GM18861 (cell line): ENCODE results near the gene SLAIN2.

Source experiments
- ATAC-seq: cut with Tn5 transposase; IDR thresholded peaks from one replicate; pipeline ENCODE4 v1.9.1; 2021; ENCODE audit not compliant: unreplicated experiment

Gene SLAIN2

GRCh38 chr4:48369248-48369647 is 27.9 kb downstream of the SLAIN2 start:
- no peak for ATAC-seq

GRCh38 chr4:48369771-48370170 is 28.4 kb downstream of the SLAIN2 start:
- no peak for ATAC-seq

- ATAC-seq = peak; percentile 52
Measured at GRCh38 chr4:48370260-48371134, 29.2 kb downstream of the SLAIN2 start.

DNA sequence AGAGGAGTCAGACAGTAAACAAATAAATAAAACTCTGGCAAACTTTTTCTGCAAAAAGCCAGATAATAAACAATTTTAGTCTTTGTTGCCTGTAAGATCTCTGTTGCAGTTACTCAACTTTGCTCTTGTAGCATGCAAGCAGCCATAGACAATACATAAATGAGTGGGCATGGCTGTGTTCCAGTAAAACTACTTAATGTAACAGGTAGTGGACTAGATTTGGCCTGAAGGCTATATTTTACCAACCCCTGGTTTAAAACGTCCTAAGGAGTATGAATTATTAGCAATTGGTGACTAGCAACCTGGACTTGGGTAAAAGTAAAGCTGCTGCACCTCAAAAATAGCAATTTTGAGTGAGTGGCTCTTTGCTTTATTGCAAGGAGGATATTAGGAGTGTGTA is 30.9 kb downstream of the SLAIN2 start:
- no peak for ATAC-seq

DNA sequence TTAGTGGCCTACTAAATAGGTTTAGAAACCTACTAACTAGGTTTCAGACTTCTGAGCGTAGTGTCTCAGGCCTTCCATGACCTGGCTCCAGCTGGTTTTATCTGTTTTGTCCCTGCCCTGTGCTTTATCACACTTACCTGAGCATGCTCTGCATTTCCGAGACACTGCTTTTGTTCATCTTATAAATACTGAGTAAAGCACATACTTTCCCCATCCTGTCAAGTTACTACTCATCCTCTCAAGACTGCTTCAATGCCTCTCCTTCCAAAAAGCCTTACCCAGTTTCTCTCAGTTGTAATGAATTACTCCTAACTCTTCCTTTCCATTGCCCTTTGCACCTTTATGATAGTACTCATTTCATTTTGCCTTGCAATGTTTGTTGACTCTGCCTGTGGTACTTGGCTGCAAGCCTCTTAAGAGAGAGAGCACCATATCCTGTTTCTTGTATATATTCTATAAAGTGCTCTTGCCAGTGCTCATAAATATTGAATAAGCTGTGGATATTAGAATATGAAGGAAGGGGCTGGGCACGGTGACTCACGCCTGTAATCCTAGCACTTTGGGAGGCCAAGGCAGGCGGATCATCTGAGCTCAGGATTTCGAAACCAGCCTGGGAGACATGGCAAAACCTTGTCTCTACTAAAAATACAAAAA is 34.4 kb downstream of the SLAIN2 start:
- no peak for ATAC-seq

DNA sequence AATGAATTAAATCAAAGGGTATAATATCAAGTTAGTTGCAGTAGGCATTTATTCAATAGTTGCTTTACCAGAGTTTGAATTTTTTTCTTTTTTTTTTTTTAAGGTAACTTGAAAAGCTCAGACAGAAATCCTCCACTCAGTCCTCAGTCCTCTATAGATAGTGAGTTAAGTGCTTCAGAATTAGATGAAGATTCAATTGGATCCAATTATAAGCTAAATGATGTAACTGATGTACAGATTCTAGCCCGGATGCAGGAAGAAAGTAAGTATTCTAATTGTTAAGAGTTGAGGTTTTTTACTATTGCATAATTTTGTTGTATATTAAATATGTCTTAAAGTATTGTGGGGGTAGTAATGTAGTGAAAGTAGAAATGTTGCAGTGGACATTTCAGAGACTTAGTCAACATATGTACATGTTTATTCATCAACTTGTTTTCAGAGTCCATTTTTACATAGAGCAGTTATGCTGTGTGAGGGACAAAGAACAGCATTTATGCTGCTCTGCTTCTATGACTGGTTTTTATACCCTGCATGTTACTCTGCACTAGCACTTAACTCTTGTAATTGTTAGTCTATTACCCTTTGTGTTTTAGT is 38.4 kb downstream of the SLAIN2 start:
- ATAC-seq = no peak

GRCh38 chr4:48380583-48381167 is 39.3 kb downstream of the SLAIN2 start:
- ATAC-seq = no peak

GRCh38 chr4:48388525-48389154 is 47.3 kb downstream of the SLAIN2 start:
- no peak for ATAC-seq

GRCh38 chr4:48396043-48396442 is 54.7 kb downstream of the SLAIN2 start:
- no peak for ATAC-seq

DNA sequence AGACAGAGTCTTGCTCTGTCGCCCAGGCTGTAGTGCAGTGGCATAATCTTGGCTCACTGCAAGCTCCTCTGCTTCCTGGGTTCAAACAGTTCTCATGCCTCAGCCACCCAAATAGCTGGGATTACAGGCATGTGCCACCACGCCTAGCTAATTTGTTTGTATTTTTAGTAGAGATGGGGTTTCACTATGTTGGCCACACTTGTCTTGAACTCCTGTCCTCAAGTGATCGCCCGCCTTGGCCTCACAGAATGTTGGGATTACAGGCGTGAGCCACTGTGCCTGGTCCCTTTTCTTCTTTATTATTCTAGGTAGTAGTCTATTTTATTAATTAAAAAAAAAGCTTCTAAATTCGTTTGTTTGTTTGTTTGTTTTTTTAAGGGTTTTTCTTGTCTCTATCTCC is 59.1 kb downstream of the SLAIN2 start:
- ATAC-seq = no peak

DNA sequence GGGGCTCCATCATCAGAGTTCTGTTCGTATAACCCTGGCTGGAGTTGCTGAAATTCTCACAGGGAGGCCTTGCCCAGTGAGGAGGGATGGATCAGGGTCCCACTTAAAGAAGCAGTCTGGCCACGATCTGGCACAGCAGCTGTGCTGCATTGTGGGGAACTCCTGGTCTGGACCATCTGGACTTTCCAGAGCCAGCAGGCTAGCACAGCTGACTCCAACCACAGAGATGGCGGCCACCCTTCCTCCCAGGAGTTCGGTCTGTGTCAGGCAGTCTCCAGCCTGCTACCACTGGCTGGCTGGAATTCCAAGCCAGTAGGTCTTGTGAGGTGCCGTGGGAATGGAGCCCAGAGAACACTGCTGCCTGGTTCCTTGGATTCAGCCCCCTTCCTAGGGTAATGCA is 62.0 kb downstream of the SLAIN2 start:
- ATAC-seq = no peak

GRCh38 chr4:48403779-48404178 is 62.5 kb downstream of the SLAIN2 start:
- ATAC-seq = no peak

GRCh38 chr4:48405924-48406323 is 64.6 kb downstream of the SLAIN2 start:
- ATAC-seq = no peak

DNA sequence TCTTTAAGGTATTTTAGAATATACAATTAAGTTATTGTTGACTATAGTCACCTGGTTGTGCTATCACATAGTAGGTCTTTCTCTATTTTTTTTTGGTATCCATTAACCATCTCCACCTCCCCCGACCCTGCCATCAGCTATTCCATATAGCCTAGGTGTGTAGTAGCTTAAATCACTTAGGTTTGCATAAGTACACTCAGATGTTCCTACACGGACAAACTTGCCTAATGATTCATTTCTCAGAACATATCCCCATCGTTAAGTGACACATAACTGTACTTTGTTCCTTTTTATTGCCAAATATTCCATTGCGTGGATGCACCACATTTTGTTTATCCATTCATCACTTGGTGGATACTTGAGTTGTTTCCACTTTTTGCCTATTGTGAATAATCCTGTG is 67.9 kb downstream of the SLAIN2 start:
- no peak for ATAC-seq

DNA sequence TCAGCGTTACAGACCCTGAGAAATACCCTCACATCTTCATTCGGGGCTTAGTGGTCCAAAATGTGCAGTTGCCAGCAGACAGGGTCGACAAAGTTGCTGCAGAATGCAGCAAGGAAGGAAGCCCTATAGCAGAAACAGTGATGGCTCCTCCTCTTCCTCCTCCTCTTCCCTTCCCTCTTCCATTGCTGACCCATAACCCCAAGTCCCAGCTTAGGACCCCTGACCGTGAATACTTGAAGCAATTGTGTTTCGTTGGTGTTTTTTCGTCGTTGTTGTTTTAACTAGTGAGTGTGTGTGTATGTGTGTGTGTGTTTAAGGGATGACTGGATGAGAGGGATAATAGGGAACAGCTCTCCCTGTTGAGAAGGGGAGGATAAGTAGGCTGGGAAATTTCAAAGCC is 69.5 kb downstream of the SLAIN2 start:
- no peak for ATAC-seq

- ATAC-seq = no peak
Measured at GRCh38 chr4:48420144-48420543, 78.8 kb downstream of the SLAIN2 start.

DNA sequence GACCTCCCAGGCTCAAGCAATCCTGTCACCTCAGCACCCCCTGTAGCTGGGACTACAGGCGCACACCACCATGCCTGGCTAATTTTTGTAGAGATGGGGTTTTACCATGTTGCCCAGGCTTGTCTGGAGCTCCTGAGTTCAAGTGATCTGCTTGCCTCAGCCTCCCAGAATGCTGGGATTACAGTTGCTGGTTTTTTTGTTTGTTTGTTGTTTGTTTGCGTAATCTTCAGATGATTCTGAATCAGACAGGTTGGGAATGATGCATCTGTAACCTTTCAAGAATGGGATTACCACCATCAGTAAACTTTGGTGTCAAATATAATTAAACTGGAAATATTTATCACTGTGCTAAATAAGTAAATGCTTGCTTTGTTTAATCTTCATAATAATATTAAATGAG is 79.8 kb downstream of the SLAIN2 start:
- ATAC-seq = no peak

- no peak for ATAC-seq
Measured at GRCh38 chr4:48428926-48429325, 87.6 kb downstream of the SLAIN2 start.

GRCh38 chr4:48429709-48430474 is 88.6 kb downstream of the SLAIN2 start:
- ATAC-seq = no peak

DNA sequence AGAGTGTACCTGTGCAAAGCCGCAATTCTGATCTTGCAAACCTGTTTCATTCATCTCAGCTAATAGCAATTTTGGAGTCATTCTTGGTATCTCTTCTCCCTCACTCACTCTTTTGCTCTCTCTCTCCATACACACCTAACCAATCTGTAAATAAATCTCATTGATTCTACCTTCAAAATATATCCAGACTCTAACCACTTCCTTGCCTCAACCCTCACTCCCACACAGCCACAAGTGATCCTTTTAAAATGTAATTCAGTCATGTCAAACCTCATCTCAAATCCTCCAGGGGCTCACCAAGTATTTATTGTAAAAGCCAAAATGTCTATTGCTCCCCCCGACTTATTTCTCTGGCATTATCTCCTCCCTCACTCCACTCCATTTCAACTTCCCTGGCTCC is 90.1 kb downstream of the SLAIN2 start:
- ATAC-seq = no peak

- ATAC-seq = no peak
Measured at GRCh38 chr4:48432017-48432416, 90.7 kb downstream of the SLAIN2 start.
